Measurements from ENCODE around the gene NPIPB2.

DNA sequence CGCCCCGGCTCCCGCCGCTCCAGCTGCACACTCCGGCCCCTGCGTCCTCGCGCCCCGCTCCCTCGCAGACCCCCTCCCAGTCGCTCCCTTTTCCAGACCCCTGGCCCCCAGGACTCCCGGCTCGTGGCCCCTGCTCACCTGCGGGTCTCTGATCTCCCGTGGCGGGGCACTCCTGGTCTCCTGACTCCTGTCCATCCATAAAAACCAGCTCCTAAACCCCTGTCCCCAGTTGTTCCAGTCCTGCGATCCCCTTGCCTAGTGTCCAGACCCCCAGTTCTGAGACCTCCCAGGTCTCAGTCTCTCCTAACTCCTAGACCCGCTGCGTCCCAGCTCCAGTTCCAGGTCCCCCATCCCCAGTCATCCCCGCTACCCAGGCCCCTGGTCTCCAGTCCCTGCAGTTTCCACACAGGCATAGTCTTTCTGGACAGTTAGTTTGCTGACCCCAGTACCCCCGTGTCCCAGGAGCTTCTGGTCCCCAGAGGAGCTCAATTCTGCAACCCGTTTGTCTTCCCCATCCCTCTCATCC is 35.1 kb upstream of the NPIPB2 start:
- TF ChIP-seq CTCF (IDR thresholded peaks at IDR 0.05) (no peak), POLR2A (IDR thresholded peaks at IDR 0.05) (no peak)
